Measurements from ENCODE around the gene SLC22A7. TPM values are rescaled to one million over a fixed set of nuclear protein-coding genes. Genes with fewer than 3 reads are reported as not detected.

Gene SLC22A7
- total RNA-seq, 1 experiment from 2014 or later, result not detected

GRCh38 chr6:43254846-43255245 lies 43.2 kb upstream of the SLC22A7 start:
- Histone ChIP-seq H3K56ac (ENCODE audit: insufficient read length, low read depth, low read length) (no peak overlapping the region), H2BK20ac (ENCODE audit: low read depth, low read length, poor library complexity, severe bottlenecking) (no peak overlapping the region), H3K14ac (ENCODE audit: insufficient read depth, low read length) (no peak overlapping the region), H3K27ac (ENCODE audit: insufficient read length, low read depth, low read length) (no peak overlapping the region), H3K18ac (ENCODE audit: insufficient read length, low read depth, low read length) (no peak overlapping the region), H4K8ac (replicated peaks; ENCODE audit: insufficient read length, low read depth, low read length) (no peak overlapping the region), H3K4me2 (ENCODE audit: insufficient read depth, insufficient read length, low read length) (no peak overlapping the region), H4K91ac (ENCODE audit: insufficient read length, low read depth, low read length) (no peak overlapping the region), H4K5ac (ENCODE audit: insufficient read length, low read depth, low read length) (no peak overlapping the region), H3K9ac (ENCODE audit: extremely low read depth, insufficient read length, low read length) (no peak overlapping the region), H3K27me3 (ENCODE audit: insufficient read depth, low read length) (no peaks in the 10 kb centered on the region), H3K79me1 (ENCODE audit: insufficient read depth, low read depth, low read length, poor library complexity, severe bottlenecking) (no peaks in the 10 kb centered on the region), H2AK5ac (ENCODE audit: insufficient read length, low read length) (no peak overlapping the region), H2BK120ac (ENCODE audit: low read depth, low read length, poor library complexity, severe bottlenecking) (no peak overlapping the region), H2AFZ (ENCODE audit: low read length) (no peak overlapping the region), H2BK12ac (ENCODE audit: insufficient read length, low read depth, low read length) (no peak overlapping the region), H3K23ac (ENCODE audit: insufficient read length, low read depth, low read length) (no peak overlapping the region), H2BK15ac (ENCODE audit: low read depth, low read length) (no peak overlapping the region), H3T11ph (ENCODE audit: low read length) (no peak overlapping the region), H3K23me2 (ENCODE audit: insufficient read length, low read depth, low read length, poor library complexity, severe bottlenecking) (no peaks in the 10 kb centered on the region), H3K79me2 (ENCODE audit: insufficient read depth, low read length) (no peaks in the 10 kb centered on the region), H3K4ac (ENCODE audit: low read depth, low read length) (no peak overlapping the region), H3K9me3 (ENCODE audit: control insufficient read depth, low read depth, low read length) (no peaks in the 10 kb centered on the region), H3K4me1 (ENCODE audit: insufficient read depth, low read length) (no peaks in the 10 kb centered on the region), H4K20me1 (ENCODE audit: control insufficient read depth, insufficient read depth, insufficient read length) (no peaks in the 10 kb centered on the region), H2BK5ac (ENCODE audit: insufficient read length, low read length) (no peak overlapping the region)
- WGBS (ENCODE audit: extremely low coverage, insufficient read length, low lambda C conversion rate), result no CpG with 5 or more reads among the region's 11 CpGs
- H3K4me3 Mint-ChIP-seq, result no peak overlapping the region
- H3K36me3 Mint-ChIP-seq (ENCODE audit: insufficient read depth in 1 of 3, low read depth in 3 of 3), result peaks cover 0 to 2% (median 0%) of the 10 kb centered on the region in 3 experiments; a peak in 1 of 7 replicates
- H3K27ac Mint-ChIP-seq, result no peak overlapping the region
- no peak for DNase-seq
- no peaks in the 10 kb centered on the region for H3K9me3 Mint-ChIP-seq
- H3K27me3 Mint-ChIP-seq (ENCODE audit: low read depth), result peaks cover 15% of the 10 kb centered on the region
- no peak for TF ChIP-seq CTCF (conservative IDR thresholded peaks at IDR 0.05)
- peaks cover 19 to 21% of the 10 kb centered on the region in 2 experiments for H3K4me1 Mint-ChIP-seq

All from H9 (cell line).